GM23338 (cell line): Measurements from ENCODE around the gene HRH3. TPM values are rescaled to one million over a fixed set of nuclear protein-coding genes. Genes with fewer than 3 reads are reported as not detected.

Experiments used
- ATAC-seq: fragments of 200-7000 bp; cut with Tn5 transposase; 3 replicates; pipeline ENCODE4 v1.9.1; 2020
- DNase-seq: peaks from one replicate; pipeline ENCODE4 v3.0.0-alpha.2; 2015; ENCODE audit warnings: low spot score
- H2AFZ ChIP-seq: fragments of 200-600 bp; sonication (generic); 2 replicates; pipeline ENCODE4 v1.8.0; 2016; ENCODE audit warnings: antibody characterized with exemption, mild to moderate bottlenecking, moderate library complexity
- H3F3A ChIP-seq: fragments of 200-600 bp; sonication (generic); replicated peaks from 2 replicates; pipeline ENCODE4 v1.8.0; 2017; ENCODE audit warnings: antibody characterized with exemption, mixed run types, low read depth
- H3K27ac ChIP-seq: fragments of 200-600 bp; sonication (generic); 2 replicates; pipeline ENCODE4 v1.6.1; 2016; ENCODE audit warnings: low read depth
- H3K27me3 ChIP-seq: fragments of 200-600 bp; sonication (generic); 2 replicates; pipeline ENCODE4 v1.8.0; 2016; ENCODE audit warnings: mild to moderate bottlenecking, mixed run types, moderate library complexity; ENCODE audit not compliant: insufficient read depth
- H3K36me3 ChIP-seq: fragments of 200-600 bp; sonication (generic); 2 replicates; pipeline ENCODE4 v1.8.0; 2016; ENCODE audit warnings: mild to moderate bottlenecking; ENCODE audit not compliant: insufficient read depth
- H3K4me1 ChIP-seq: fragments of 200-600 bp; sonication (generic); 2 replicates; pipeline ENCODE4 v1.8.0; 2016; ENCODE audit warnings: mild to moderate bottlenecking, moderate library complexity; ENCODE audit not compliant: insufficient read depth
- H3K4me2 ChIP-seq: fragments of 200-600 bp; sonication (generic); 2 replicates; pipeline ENCODE4 v1.7.1; 2017; ENCODE audit warnings: mixed run types
- H3K4me3 ChIP-seq: fragments of 200-600 bp; sonication (generic); 2 replicates; pipeline ENCODE4 v1.6.1; 2016; ENCODE audit warnings: mixed run types
- H3K79me2 ChIP-seq: fragments of 200-600 bp; sonication (generic); replicated peaks from 2 replicates; pipeline ENCODE4 v1.8.0; 2017; ENCODE audit warnings: mild to moderate bottlenecking; ENCODE audit not compliant: insufficient read depth
- H3K9me2 ChIP-seq: fragments of 200-600 bp; sonication (generic); 2 replicates; pipeline ENCODE4 v1.8.0; 2017; ENCODE audit not compliant: insufficient read depth
- H4K20me1 ChIP-seq: fragments of 200-600 bp; sonication (generic); replicated peaks from 2 replicates; pipeline ENCODE4 v1.8.0; 2017; ENCODE audit warnings: mild to moderate bottlenecking; ENCODE audit not compliant: insufficient read depth
- H3K27ac Mint-ChIP-seq: 2 replicates; pipeline ENCODE4 v1.8.0; 2020; ENCODE audit warnings: inconsistent platforms, mild to moderate bottlenecking, moderate library complexity, mixed read lengths
- H3K27me3 Mint-ChIP-seq: 3 replicates; pipeline ENCODE4 v1.8.0; 2022; ENCODE audit warnings: low read depth, mild to moderate bottlenecking, moderate library complexity, mixed read lengths, inconsistent platforms; ENCODE audit not compliant: insufficient read depth, poor library complexity
- H3K36me3 Mint-ChIP-seq: 3 replicates; pipeline ENCODE4 v1.8.0; 2021; ENCODE audit warnings: low read depth, mild to moderate bottlenecking, inconsistent platforms, moderate library complexity, mixed read lengths
- H3K4me1 Mint-ChIP-seq: 3 replicates; pipeline ENCODE4 v1.8.0; 2020; ENCODE audit warnings: mild to moderate bottlenecking, inconsistent platforms, mixed read lengths
- H3K4me3 Mint-ChIP-seq: 3 replicates; pipeline ENCODE4 v1.8.0; 2021; ENCODE audit warnings: moderate library complexity, mild to moderate bottlenecking, inconsistent platforms, mixed read lengths
- H3K9me3 Mint-ChIP-seq: 3 replicates; pipeline ENCODE4 v1.8.0; 2020; ENCODE audit warnings: moderate library complexity, mild to moderate bottlenecking, inconsistent platforms, mixed read lengths
- CTCF ChIP-seq, 2 experiments: fragments of 200-600 bp in 1 of 2; sonication (generic) in 1 of 2; conservative IDR thresholded peaks; 2 replicates each; pipeline versions ENCODE4 v1.5.1 to v1.6.1; 2016 to 2017; ENCODE audit warnings: antibody characterized with exemption in 2 of 2, low read depth in 2 of 2, mild to moderate bottlenecking in 2 of 2, moderate library complexity in 1 of 2
- ETS1 ChIP-seq: IDR thresholded peaks from 2 replicates; pipeline ENCODE4 v1.6.1; 2016; ENCODE audit warnings: antibody characterized with exemption
- EZH2 ChIP-seq: fragments of 200-600 bp; sonication (generic); IDR thresholded peaks from one replicate; pipeline ENCODE4 v1.8.0; 2017; ENCODE audit warnings: antibody characterized with exemption, mild to moderate bottlenecking, low read depth; ENCODE audit not compliant: unreplicated experiment
- EZH2phosphoT487 ChIP-seq: fragments of 200-600 bp; sonication (generic); IDR thresholded peaks from one replicate; pipeline ENCODE4 v1.8.1; 2018; ENCODE audit warnings: antibody characterized with exemption; ENCODE audit not compliant: unreplicated experiment
- JUNB ChIP-seq: IDR thresholded peaks from one replicate; pipeline ENCODE4 v1.6.1; 2016; ENCODE audit warnings: antibody characterized with exemption; ENCODE audit not compliant: unreplicated experiment
- NANOG ChIP-seq: IDR thresholded peaks from 2 replicates; pipeline ENCODE4 v1.6.1; 2016; ENCODE audit warnings: antibody characterized with exemption, borderline replicate concordance
- POLR2AphosphoS5 ChIP-seq: IDR thresholded peaks from 2 replicates; pipeline ENCODE4 v1.6.1; 2016; ENCODE audit warnings: antibody characterized with exemption, low read depth
- REST ChIP-seq: IDR thresholded peaks from one replicate; pipeline ENCODE4 v1.6.1; 2018; ENCODE audit warnings: antibody characterized with exemption; ENCODE audit not compliant: unreplicated experiment
- STAT1 ChIP-seq: IDR thresholded peaks from one replicate; pipeline ENCODE4 v1.6.1; 2016; ENCODE audit warnings: antibody characterized with exemption; ENCODE audit not compliant: unreplicated experiment
- ZNF114 ChIP-seq: fragments of 250-450 bp; sonication (Bioruptor Pico); IDR thresholded peaks from 2 replicates; pipeline ENCODE4 v1.5.0; 2020; ENCODE audit warnings: mild to moderate bottlenecking, moderate library complexity
- ZNF331 ChIP-seq: fragments of 250-450 bp; sonication (Bioruptor Pico); IDR thresholded peaks from 2 replicates; pipeline ENCODE4 v1.5.0; 2020; ENCODE audit warnings: low read depth, mild to moderate bottlenecking, moderate library complexity
- polyA plus RNA-seq: library from polyadenylated mRNA; unstranded; fragments of >200 nt; fragmentation: Nextera tagmentation; extraction: Ambion mirVana; gene quantifications from 2 replicates; pipeline ENCODE4 v1.2.1, GENCODE V29; 2016
- total RNA-seq: library from RNA; depleted of rRNA; stranded (reverse); fragments of >200 nt; shearing (Covaris generic); gene quantifications from 2 replicates; pipeline ENCODE4 v1.2.3, GENCODE V29; 2014
- TF ChIP-seq, protein P1 (sequence below): fragments of 250-450 bp; sonication (Bioruptor Pico); IDR thresholded peaks from 2 replicates; pipeline ENCODE4 v1.5.0; 2020; ENCODE audit warnings: mild to moderate bottlenecking, moderate library complexity

Gene HRH3
- total and polyA plus RNA-seq, 2 experiments from 2014 or later = 1.5 to 5.2 TPM

DNA sequence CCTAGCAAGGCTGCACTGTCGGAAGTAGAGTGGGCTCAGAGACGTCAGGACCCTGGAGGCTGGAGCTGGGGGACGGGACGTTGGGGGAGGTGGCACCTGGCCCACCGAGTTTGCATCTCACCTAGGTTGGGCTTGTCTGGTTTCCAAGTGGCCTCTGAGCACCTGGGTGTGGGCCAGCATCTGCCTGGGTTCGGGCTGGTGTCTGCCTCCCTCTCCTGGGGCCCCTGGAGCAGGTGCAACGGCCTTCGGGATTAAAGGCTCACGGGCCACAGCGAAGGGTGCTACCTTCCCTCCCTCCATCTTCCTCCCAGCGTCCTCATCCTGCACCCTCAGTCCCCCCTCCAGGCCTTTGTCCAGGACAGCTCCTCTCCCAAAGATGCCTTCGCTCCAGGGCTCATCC is 6.0 kb downstream of the HRH3 start:
- Mint-ChIP-seq H3K4me1 (peaks cover 11% of the 10 kb centered on the region), H3K27me3 (peaks cover 27% of the 10 kb centered on the region)
- TF ChIP-seq EZH2 = no peak
- TF ChIP-seq, protein P1, sequence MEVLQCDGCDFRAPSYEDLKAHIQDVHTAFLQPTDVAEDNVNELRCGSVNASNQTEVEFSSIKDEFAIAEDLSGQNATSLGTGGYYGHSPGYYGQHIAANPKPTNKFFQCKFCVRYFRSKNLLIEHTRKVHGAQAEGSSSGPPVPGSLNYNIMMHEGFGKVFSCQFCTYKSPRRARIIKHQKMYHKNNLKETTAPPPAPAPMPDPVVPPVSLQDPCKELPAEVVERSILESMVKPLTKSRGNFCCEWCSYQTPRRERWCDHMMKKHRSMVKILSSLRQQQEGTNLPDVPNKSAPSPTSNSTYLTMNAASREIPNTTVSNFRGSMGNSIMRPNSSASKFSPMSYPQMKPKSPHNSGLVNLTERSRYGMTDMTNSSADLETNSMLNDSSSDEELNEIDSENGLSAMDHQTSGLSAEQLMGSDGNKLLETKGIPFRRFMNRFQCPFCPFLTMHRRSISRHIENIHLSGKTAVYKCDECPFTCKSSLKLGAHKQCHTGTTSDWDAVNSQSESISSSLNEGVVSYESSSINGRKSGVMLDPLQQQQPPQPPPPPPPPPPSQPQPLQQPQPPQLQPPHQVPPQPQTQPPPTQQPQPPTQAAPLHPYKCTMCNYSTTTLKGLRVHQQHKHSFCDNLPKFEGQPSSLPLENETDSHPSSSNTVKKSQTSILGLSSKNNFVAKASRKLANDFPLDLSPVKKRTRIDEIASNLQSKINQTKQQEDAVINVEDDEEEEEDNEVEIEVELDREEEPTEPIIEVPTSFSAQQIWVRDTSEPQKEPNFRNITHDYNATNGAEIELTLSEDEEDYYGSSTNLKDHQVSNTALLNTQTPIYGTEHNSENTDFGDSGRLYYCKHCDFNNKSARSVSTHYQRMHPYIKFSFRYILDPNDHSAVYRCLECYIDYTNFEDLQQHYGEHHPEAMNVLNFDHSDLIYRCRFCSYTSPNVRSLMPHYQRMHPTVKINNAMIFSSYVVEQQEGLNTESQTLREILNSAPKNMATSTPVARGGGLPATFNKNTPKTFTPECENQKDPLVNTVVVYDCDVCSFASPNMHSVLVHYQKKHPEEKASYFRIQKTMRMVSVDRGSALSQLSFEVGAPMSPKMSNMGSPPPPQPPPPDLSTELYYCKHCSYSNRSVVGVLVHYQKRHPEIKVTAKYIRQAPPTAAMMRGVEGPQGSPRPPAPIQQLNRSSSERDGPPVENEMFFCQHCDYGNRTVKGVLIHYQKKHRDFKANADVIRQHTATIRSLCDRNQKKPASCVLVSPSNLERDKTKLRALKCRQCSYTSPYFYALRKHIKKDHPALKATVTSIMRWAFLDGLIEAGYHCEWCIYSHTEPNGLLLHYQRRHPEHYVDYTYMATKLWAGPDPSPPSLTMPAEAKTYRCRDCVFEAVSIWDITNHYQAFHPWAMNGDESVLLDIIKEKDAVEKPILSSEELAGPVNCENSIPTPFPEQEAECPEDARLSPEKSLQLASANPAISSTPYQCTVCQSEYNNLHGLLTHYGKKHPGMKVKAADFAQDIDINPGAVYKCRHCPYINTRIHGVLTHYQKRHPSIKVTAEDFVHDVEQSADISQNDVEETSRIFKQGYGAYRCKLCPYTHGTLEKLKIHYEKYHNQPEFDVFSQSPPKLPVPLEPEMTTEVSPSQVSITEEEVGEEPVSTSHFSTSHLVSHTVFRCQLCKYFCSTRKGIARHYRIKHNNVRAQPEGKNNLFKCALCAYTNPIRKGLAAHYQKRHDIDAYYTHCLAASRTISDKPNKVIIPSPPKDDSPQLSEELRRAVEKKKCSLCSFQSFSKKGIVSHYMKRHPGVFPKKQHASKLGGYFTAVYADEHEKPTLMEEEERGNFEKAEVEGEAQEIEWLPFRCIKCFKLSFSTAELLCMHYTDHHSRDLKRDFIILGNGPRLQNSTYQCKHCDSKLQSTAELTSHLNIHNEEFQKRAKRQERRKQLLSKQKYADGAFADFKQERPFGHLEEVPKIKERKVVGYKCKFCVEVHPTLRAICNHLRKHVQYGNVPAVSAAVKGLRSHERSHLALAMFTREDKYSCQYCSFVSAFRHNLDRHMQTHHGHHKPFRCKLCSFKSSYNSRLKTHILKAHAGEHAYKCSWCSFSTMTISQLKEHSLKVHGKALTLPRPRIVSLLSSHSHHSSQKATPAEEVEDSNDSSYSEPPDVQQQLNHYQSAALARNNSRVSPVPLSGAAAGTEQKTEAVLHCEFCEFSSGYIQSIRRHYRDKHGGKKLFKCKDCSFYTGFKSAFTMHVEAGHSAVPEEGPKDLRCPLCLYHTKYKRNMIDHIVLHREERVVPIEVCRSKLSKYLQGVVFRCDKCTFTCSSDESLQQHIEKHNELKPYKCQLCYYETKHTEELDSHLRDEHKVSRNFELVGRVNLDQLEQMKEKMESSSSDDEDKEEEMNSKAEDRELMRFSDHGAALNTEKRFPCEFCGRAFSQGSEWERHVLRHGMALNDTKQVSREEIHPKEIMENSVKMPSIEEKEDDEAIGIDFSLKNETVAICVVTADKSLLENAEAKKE (CRISPR knock-in tag) = no peak
- TF ChIP-seq CTCF (conservative IDR thresholded peaks at IDR 0.05; ENCODE audit: low read depth in 2 of 2) = no peak
- no peak for TF ChIP-seq NANOG
- TF ChIP-seq ZNF114 (CRISPR knock-in tag) = no peak
- no peak for TF ChIP-seq JUNB
- no peak for TF ChIP-seq ZNF331 (CRISPR knock-in tag)
- TF ChIP-seq REST = no peak
- no peak for TF ChIP-seq STAT1
- TF ChIP-seq EZH2phosphoT487 = no peak
- TF ChIP-seq POLR2AphosphoS5 = no peak
- TF ChIP-seq ETS1 = no peak

More for the DNA sequence above, 6.0 kb downstream of the HRH3 start:
- Histone ChIP-seq H3K4me1 (peaks cover 7% of the 10 kb centered on the region), H3K36me3 (no peaks in the 10 kb centered on the region), H2AFZ (no peak overlapping the region), H3K27ac (no peak overlapping the region), H4K20me1 (no peaks in the 10 kb centered on the region; the same call in none of the 2 replicates), H3K9me2 (no peaks in the 10 kb centered on the region), H3F3A (no peaks in the 10 kb centered on the region), H3K79me2 (no peaks in the 10 kb centered on the region), H3K4me3 (no peak overlapping the region), H3K4me2 (no peak overlapping the region), H3K27me3 (peaks cover 15% of the 10 kb centered on the region)
- Mint-ChIP-seq H3K9me3 (no peaks in the 10 kb centered on the region), H3K4me3 (no peak overlapping the region), H3K27ac (no peak overlapping the region), H3K36me3 (no peaks in the 10 kb centered on the region)
- no peak for DNase-seq
- no peak for ATAC-seq
